ENCODE data around the gene ARHGEF28.

ARHGEF28 gene

DNA sequence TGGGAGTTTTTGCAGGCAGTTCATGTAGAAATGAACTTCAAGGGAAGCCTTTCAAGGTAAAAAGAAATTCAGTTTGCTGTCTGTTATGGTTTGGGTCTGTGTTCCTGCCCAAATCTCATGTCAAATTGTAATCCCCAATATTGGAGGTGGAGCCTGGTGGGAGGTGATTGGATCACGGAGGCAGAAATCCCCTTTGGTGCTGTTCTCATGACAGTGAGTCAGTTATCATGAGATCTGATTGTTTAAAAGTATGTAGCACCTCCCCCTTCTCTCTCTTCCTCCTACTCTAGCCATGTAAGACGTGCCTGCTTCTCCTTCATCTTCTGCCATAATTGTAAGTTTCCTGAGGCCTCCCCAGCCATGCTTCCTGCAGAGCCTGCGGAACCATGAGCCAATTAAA lies 341.4 kb downstream of the ARHGEF28 start:
- Histone ChIP-seq H3K27me3 (ENCODE audit: control insufficient read depth, insufficient read depth, low read length) (no peaks in the 10 kb centered on the region), H3K4me1 (ENCODE audit: control insufficient read depth, insufficient read depth, low read length) (no peaks in the 10 kb centered on the region), H3K27ac (ENCODE audit: low read depth, low read length) (no peak overlapping the region), H3K36me3 (ENCODE audit: control insufficient read depth, insufficient read depth, low read length) (no peaks in the 10 kb centered on the region), H3K9me3 (ENCODE audit: control insufficient read depth, insufficient read depth, low read length) (no peaks in the 10 kb centered on the region), H3K9ac (ENCODE audit: low read depth, low read length) (no peak overlapping the region), H3K4me3 (ENCODE audit: low read depth, low read length) (no peak overlapping the region)

DNA sequence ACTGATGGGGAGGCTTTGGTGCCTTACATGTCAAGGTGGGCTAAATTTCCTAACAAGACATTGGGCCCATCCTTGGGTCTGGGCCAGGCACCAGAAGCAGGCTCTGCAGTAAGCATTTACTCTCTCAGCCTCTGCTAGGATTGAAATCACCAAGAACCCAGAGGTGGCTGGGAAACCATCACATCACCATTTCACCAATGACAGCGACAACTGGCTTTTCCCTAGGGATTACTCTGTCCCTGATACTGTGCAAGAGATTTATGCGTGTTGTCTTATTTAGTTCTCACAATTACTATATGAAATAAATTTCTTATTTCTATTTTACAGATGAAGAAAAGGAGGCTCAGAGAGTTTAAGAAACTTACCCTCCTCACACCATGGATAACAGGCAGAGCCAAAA lies 342.2 kb downstream of the ARHGEF28 start:
- Histone ChIP-seq H3K27me3 (ENCODE audit: control insufficient read depth, insufficient read depth, low read length) (no peaks in the 10 kb centered on the region), H3K4me3 (ENCODE audit: low read depth, low read length) (no peak overlapping the region), H3K36me3 (ENCODE audit: control insufficient read depth, insufficient read depth, low read length) (no peaks in the 10 kb centered on the region), H3K9ac (ENCODE audit: low read depth, low read length) (no peak overlapping the region), H3K9me3 (ENCODE audit: control insufficient read depth, insufficient read depth, low read length) (no peaks in the 10 kb centered on the region), H3K27ac (ENCODE audit: low read depth, low read length) (no peak overlapping the region), H3K4me1 (ENCODE audit: control insufficient read depth, insufficient read depth, low read length) (no peaks in the 10 kb centered on the region)

DNA sequence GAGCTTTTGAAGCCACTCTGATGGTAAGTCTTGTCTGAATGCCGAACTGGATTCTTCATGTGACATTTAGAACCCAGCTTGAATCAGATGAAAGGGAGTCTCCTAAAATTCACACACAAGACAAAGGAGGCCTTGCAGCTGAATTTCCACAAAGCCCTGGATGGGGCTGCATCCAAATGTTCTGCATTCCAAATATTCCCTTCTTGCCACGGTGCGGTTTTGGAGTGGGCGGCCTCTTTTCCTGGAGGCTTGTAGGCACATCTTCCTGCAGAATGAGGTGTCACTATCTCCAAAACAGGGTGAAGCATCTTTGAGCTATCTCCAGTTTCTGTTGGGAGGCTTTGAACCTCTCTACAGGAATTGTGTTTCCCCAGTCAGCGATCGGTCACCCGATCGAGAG lies 342.7 kb downstream of the ARHGEF28 start:
- Histone ChIP-seq H3K9me3 (ENCODE audit: control insufficient read depth, insufficient read depth, low read length) (no peaks in the 10 kb centered on the region), H3K9ac (ENCODE audit: low read depth, low read length) (no peak overlapping the region), H3K27ac (ENCODE audit: low read depth, low read length) (no peak overlapping the region), H3K4me1 (ENCODE audit: control insufficient read depth, insufficient read depth, low read length) (no peaks in the 10 kb centered on the region), H3K4me3 (ENCODE audit: low read depth, low read length) (no peak overlapping the region), H3K27me3 (ENCODE audit: control insufficient read depth, insufficient read depth, low read length) (no peaks in the 10 kb centered on the region), H3K36me3 (ENCODE audit: control insufficient read depth, insufficient read depth, low read length) (no peaks in the 10 kb centered on the region)

DNA sequence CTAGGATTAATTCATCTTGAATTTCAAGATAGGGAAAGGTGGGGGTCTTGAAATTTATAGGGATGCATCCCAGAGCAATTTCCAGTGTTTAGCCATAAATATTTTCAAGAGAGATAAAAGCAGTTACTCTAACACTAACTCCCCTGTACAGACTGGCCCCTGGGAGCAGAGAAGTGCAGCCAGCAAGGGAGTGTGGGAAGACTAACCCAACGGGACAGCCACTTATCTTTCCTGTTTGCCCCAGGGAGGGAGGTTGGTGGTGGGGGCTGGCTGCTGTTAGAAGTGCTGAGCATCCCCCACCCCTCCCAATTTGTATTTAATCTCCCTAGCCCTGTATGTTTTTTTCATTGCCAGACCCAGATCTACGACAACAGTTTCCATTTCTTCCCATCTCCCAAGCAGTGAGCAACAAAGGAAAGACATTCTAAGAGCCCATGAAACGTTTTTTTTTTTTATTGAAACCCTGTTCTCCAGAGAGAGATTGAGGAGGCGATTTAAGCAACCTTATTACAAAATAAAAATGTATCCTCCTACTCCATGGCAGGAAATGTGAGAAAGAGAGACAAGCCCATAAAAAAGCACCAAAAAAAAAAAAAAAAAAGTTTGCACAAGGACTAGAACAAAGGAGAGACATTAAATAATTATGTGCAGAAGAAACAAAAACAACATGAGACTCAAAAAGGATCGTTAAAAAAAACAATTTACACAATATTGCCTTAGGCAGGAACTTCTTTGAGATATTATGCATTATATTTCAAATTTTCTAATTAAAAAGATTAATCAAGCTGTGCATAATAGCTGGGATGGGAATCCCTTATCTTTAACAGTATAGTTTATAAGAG lies 343.4 kb downstream of the ARHGEF28 start:
- H3K4me1 ChIP-seq (ENCODE audit: control insufficient read depth, insufficient read depth, low read length) = no peaks in the 10 kb centered on the region
- no peaks in the 10 kb centered on the region for H3K27me3 ChIP-seq (ENCODE audit: control insufficient read depth, insufficient read depth, low read length)
- no peaks in the 10 kb centered on the region for H3K36me3 ChIP-seq (ENCODE audit: control insufficient read depth, insufficient read depth, low read length)
- no peak overlapping the region for H3K4me3 ChIP-seq (ENCODE audit: low read depth, low read length)
- H3K27ac ChIP-seq (ENCODE audit: low read depth, low read length) = no peak overlapping the region
- no peak overlapping the region for H3K9ac ChIP-seq (ENCODE audit: low read depth, low read length)
- H3K9me3 ChIP-seq (ENCODE audit: control insufficient read depth, insufficient read depth, low read length) = no peaks in the 10 kb centered on the region

DNA sequence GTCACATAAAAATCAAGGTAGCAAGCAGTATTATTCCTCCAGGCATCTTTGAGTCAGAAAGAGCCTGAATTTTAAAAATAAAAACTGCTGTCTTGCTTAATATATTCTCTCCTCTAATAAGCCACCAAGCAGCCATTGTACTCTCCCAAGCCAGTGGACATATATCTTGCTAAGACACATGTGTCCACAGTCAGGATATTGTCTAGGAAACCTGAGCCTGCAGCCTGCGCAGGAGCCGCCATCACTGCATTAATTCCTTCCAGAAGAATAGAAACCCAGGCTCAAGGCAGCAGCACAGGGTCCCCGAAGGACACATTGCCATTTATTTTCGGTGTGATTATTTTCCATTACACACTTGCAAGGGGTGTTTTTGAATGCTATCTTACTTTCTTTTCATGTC lies 345.3 kb downstream of the ARHGEF28 start:
- H3K9me3 ChIP-seq (ENCODE audit: control insufficient read depth, insufficient read depth, low read length) = no peaks in the 10 kb centered on the region
- no peak overlapping the region for H3K27ac ChIP-seq (ENCODE audit: low read depth, low read length)
- no peaks in the 10 kb centered on the region for H3K36me3 ChIP-seq (ENCODE audit: control insufficient read depth, insufficient read depth, low read length)
- H3K4me1 ChIP-seq (ENCODE audit: control insufficient read depth, insufficient read depth, low read length) = no peaks in the 10 kb centered on the region
- no peaks in the 10 kb centered on the region for H3K27me3 ChIP-seq (ENCODE audit: control insufficient read depth, insufficient read depth, low read length)
- no peak overlapping the region for H3K4me3 ChIP-seq (ENCODE audit: low read depth, low read length)
- H3K9ac ChIP-seq (ENCODE audit: low read depth, low read length) = no peak overlapping the region

DNA sequence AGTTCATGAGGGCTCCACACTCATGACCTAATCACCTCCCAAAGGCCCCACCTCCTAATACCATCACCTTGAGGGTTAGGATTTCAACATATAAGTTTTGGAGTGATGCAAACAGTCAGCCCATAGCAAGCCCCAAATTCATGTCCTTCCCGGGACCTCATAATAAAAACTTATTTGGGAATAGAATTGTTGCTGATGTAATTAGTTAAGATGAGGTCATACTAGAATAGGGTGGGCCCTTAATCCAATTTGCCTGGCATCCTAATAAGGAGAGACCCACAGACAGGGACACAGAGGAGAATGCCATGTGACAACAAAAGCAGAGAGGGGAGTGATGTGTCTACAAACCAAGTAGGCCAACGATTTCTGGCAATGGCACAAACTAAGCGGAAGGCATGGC lies 347.1 kb downstream of the ARHGEF28 start:
- no peak overlapping the region for H3K27ac ChIP-seq (ENCODE audit: low read depth, low read length)
- H3K4me1 ChIP-seq (ENCODE audit: control insufficient read depth, insufficient read depth, low read length) = no peaks in the 10 kb centered on the region
- H3K9me3 ChIP-seq (ENCODE audit: control insufficient read depth, insufficient read depth, low read length) = no peaks in the 10 kb centered on the region
- no peak overlapping the region for H3K4me3 ChIP-seq (ENCODE audit: low read depth, low read length)
- no peaks in the 10 kb centered on the region for H3K27me3 ChIP-seq (ENCODE audit: control insufficient read depth, insufficient read depth, low read length)
- H3K9ac ChIP-seq (ENCODE audit: low read depth, low read length) = no peak overlapping the region
- no peaks in the 10 kb centered on the region for H3K36me3 ChIP-seq (ENCODE audit: control insufficient read depth, insufficient read depth, low read length)

DNA sequence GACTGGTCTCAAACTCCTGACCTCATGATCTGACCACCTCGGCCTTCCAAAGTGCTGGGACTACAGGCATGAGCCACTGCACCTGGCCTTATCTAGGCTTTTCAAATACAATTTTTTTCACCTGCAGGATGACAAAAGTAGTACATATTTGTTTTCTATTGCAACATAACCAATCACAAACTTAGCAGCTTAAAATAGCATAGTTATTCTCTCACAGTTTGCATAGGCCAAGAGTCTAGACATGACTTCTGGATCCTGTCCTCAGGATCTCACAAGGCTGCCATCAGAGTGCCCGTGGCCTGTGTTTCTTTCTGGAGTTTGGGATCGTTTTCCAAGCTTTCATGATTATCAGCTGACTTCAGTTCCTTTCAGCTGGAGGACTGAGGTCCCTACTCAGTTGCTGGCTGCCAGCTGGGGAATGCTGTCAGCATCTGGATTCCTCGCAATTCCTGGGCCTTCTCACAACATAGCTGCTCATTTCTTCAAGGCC lies 348.9 kb downstream of the ARHGEF28 start:
- no peaks in the 10 kb centered on the region for H3K9me3 ChIP-seq (ENCODE audit: control insufficient read depth, insufficient read depth, low read length)
- no peaks in the 10 kb centered on the region for H3K4me1 ChIP-seq (ENCODE audit: control insufficient read depth, insufficient read depth, low read length)
- no peak overlapping the region for H3K9ac ChIP-seq (ENCODE audit: low read depth, low read length)
- no peak overlapping the region for H3K4me3 ChIP-seq (ENCODE audit: low read depth, low read length)
- H3K27me3 ChIP-seq (ENCODE audit: control insufficient read depth, insufficient read depth, low read length) = no peaks in the 10 kb centered on the region
- no peak overlapping the region for H3K27ac ChIP-seq (ENCODE audit: low read depth, low read length)
- no peaks in the 10 kb centered on the region for H3K36me3 ChIP-seq (ENCODE audit: control insufficient read depth, insufficient read depth, low read length)

DNA sequence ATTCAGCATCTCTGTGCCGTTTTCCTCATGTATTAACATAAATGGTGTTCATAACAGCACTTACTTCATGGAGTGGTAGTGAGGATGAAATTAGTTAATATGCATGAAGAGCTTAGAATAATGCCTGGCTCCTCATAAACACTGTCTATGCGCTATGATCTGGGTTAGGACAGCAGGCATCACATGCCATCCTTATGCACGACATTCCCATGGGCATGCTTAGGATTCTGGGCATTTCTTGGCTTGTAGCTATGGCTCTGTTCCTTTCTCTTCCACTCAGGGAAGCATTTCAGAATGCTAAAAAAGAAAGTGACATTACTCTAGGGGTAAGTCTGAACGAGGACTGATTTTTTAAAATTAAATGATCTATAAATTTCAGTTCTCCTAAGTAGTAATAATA lies 349.8 kb downstream of the ARHGEF28 start:
- H3K27ac ChIP-seq (ENCODE audit: low read depth, low read length) = no peak overlapping the region
- no peak overlapping the region for H3K9ac ChIP-seq (ENCODE audit: low read depth, low read length)
- no peaks in the 10 kb centered on the region for H3K36me3 ChIP-seq (ENCODE audit: control insufficient read depth, insufficient read depth, low read length)
- H3K4me1 ChIP-seq (ENCODE audit: control insufficient read depth, insufficient read depth, low read length) = no peaks in the 10 kb centered on the region
- no peak overlapping the region for H3K4me3 ChIP-seq (ENCODE audit: low read depth, low read length)
- no peaks in the 10 kb centered on the region for H3K27me3 ChIP-seq (ENCODE audit: control insufficient read depth, insufficient read depth, low read length)
- H3K9me3 ChIP-seq (ENCODE audit: control insufficient read depth, insufficient read depth, low read length) = no peaks in the 10 kb centered on the region

DNA sequence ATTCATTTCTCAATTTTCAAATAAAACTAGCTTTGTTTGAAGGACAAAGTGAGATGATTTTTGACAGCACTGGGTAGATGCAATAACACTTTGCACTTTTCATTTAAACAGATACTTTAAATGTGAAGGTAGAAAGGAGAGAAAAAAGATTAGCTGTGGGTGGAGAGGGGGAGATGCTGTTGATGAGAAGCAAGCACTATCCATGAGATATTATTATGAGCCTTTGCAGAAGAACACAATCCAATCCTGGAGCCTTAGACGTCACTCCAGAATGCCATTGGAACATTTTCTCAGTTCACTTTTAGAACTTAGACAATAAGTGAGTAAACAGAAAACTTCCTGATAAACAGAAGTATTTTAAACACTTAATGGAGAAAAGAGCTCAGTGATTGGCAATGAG lies 351.1 kb downstream of the ARHGEF28 start:
- Histone ChIP-seq H3K9me3 (ENCODE audit: control insufficient read depth, insufficient read depth, low read length) (no peaks in the 10 kb centered on the region), H3K4me1 (ENCODE audit: control insufficient read depth, insufficient read depth, low read length) (no peaks in the 10 kb centered on the region), H3K9ac (ENCODE audit: low read depth, low read length) (no peak overlapping the region), H3K4me3 (ENCODE audit: low read depth, low read length) (no peak overlapping the region), H3K36me3 (ENCODE audit: control insufficient read depth, insufficient read depth, low read length) (no peaks in the 10 kb centered on the region), H3K27ac (ENCODE audit: low read depth, low read length) (no peak overlapping the region), H3K27me3 (ENCODE audit: control insufficient read depth, insufficient read depth, low read length) (no peaks in the 10 kb centered on the region)

DNA sequence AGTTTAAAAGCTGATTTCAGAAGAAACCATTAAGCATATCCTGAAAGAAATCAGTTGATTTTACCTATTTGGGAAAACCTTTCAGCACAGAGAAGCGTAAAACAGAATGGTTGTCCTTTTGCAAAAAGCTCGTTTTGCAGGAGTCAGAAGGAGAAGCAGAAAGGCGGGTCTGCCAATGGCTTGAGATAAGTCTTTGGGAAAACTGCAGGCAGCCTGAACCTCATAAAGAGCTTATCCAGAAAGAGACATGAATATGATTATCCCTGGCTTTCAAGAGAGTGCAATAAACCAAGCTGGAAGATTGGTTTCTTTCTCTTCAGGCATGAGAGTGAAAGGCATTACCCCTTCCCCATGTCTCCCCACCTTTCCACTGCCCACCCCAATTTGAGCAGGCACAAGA lies 353.3 kb downstream of the ARHGEF28 start:
- no peak overlapping the region for H3K9ac ChIP-seq (ENCODE audit: low read depth, low read length)
- no peaks in the 10 kb centered on the region for H3K36me3 ChIP-seq (ENCODE audit: control insufficient read depth, insufficient read depth, low read length)
- no peak overlapping the region for H3K4me3 ChIP-seq (ENCODE audit: low read depth, low read length)
- H3K27me3 ChIP-seq (ENCODE audit: control insufficient read depth, insufficient read depth, low read length) = no peaks in the 10 kb centered on the region
- H3K27ac ChIP-seq (ENCODE audit: low read depth, low read length) = no peak overlapping the region
- H3K9me3 ChIP-seq (ENCODE audit: control insufficient read depth, insufficient read depth, low read length) = no peaks in the 10 kb centered on the region
- no peaks in the 10 kb centered on the region for H3K4me1 ChIP-seq (ENCODE audit: control insufficient read depth, insufficient read depth, low read length)

DNA sequence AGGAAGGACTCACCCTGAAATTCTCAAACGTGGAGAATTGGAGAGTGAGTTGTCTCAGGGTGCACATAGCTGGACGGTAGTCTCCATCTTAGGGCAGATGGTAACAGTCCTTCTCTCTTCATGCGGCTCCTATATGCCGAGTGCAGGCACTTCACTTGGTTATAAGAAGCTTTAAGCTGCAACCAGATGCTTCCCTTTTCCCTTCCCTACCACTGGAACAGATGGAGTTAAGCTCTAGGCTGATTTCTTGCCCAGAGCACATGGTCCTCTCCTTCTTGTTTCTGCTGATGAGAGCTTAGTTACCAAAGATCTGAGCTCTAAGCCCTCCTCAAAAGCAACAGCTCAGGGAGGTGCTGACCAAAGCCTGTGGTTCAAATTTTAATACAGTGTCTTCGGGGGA lies 355.7 kb downstream of the ARHGEF28 start:
- H3K9me3 ChIP-seq (ENCODE audit: control insufficient read depth, insufficient read depth, low read length) = no peaks in the 10 kb centered on the region
- H3K9ac ChIP-seq (ENCODE audit: low read depth, low read length) = no peak overlapping the region

More for the DNA sequence above, 355.7 kb downstream of the ARHGEF28 start:
- Histone ChIP-seq H3K36me3 (ENCODE audit: control insufficient read depth, insufficient read depth, low read length) (no peaks in the 10 kb centered on the region), H3K27ac (ENCODE audit: low read depth, low read length) (no peak overlapping the region), H3K4me3 (ENCODE audit: low read depth, low read length) (no peak overlapping the region), H3K4me1 (ENCODE audit: control insufficient read depth, insufficient read depth, low read length) (no peaks in the 10 kb centered on the region), H3K27me3 (ENCODE audit: control insufficient read depth, insufficient read depth, low read length) (no peaks in the 10 kb centered on the region)
